NB4 (cell line): ENCODE data around the gene ATP1B2.

ENCODE experiments used
- DNase-seq: peaks from one replicate; pipeline ENCODE4 v3.0.0; 2010; ENCODE audit warnings: low read depth
- H3K4me3 ChIP-seq: one replicate; pipeline ENCODE4 v1.5.1; 2011; ENCODE audit warnings: mild to moderate bottlenecking, low read depth, low read length, moderate library complexity
- CTCF ChIP-seq: IDR thresholded peaks from one replicate; pipeline ENCODE4 v1.5.1; 2012; ENCODE audit warnings: low read depth, low read length
- MAX ChIP-seq: IDR thresholded peaks from 2 replicates; pipeline ENCODE4 v1.6.1; 2011; ENCODE audit warnings: low read depth, low read length
- MYC ChIP-seq: IDR thresholded peaks from 2 replicates; pipeline ENCODE4 v1.6.1; 2011; ENCODE audit warnings: low read depth, low read length
- POLR2A ChIP-seq: IDR thresholded peaks from 2 replicates; pipeline ENCODE4 v1.6.1; 2011; ENCODE audit warnings: mild to moderate bottlenecking; ENCODE audit not compliant: insufficient read length; ENCODE audit errors: extremely low read depth

ATP1B2 gene

GRCh38 chr17:7705269-7706255 lies 54.8 kb downstream of the ATP1B2 start:
- no peak for DNase-seq
- H3K4me3 ChIP-seq, result no peak overlapping the region
- TF ChIP-seq CTCF (no peak), POLR2A (no peak), MYC (no peak), MAX (no peak)

GRCh38 chr17:7706631-7707354 lies 56.1 kb downstream of the ATP1B2 start:
- TF ChIP-seq POLR2A, result no peak
- TF ChIP-seq CTCF, result no peak
- TF ChIP-seq MYC, result no peak
- TF ChIP-seq MAX, result no peak
- DNase-seq, result no peak
- no peak overlapping the region for H3K4me3 ChIP-seq
